Globus pallidus (tissue), 1 donor: ENCODE data around the gene DHRS3.
A peak's percentile ranks its signal among the peaks of the same experiment; 100 is the strongest.

Experiments
- DNase-seq: peaks from one replicate; pipeline ENCODE4 v3.0.0-alpha.2; 2015; ENCODE audit warnings: low spot score

Gene DHRS3

GRCh38 chr1:12596007-12596821 lies 21.8 kb downstream of the DHRS3 start:
- no peak for DNase-seq

GRCh38 chr1:12595757-12596006 lies 22.3 kb downstream of the DHRS3 start:
- peak; percentile 55 for DNase-seq

- DNase-seq, result peak; percentile 47
These were observed 22.8 kb downstream of the DHRS3 start for GRCh38 chr1:12594966-12595756.

GRCh38 chr1:12594490-12594889 lies 23.5 kb downstream of the DHRS3 start:
- no peak for DNase-seq

- DNase-seq, result peak; percentile 41
These were observed 24.4 kb downstream of the DHRS3 start for GRCh38 chr1:12593621-12594066.

GRCh38 chr1:12592496-12592895 lies 25.5 kb downstream of the DHRS3 start:
- DNase-seq, result no peak

- no peak for DNase-seq
These were observed 26.6 kb downstream of the DHRS3 start for GRCh38 chr1:12591267-12591938.

GRCh38 chr1:12588695-12589094 lies 29.3 kb downstream of the DHRS3 start:
- DNase-seq, result no peak

- DNase-seq, result no peak
These were observed 29.9 kb downstream of the DHRS3 start for GRCh38 chr1:12587981-12588640.

- no peak for DNase-seq
These were observed 31.8 kb downstream of the DHRS3 start for GRCh38 chr1:12585951-12586942.

GRCh38 chr1:12585536-12585935 lies 32.5 kb downstream of the DHRS3 start:
- DNase-seq, result no peak

- no peak for DNase-seq
These were observed 33.0 kb downstream of the DHRS3 start for GRCh38 chr1:12584900-12585525.

- DNase-seq, result no peak
These were observed 34.5 kb downstream of the DHRS3 start for GRCh38 chr1:12583484-12583883.

- no peak for DNase-seq
These were observed 35.4 kb downstream of the DHRS3 start for GRCh38 chr1:12582649-12583048.

GRCh38 chr1:12581179-12581578 lies 36.8 kb downstream of the DHRS3 start:
- no peak for DNase-seq

- DNase-seq, result no peak
These were observed 37.7 kb downstream of the DHRS3 start for GRCh38 chr1:12580054-12580887.

- DNase-seq, result no peak
These were observed 39.1 kb downstream of the DHRS3 start for GRCh38 chr1:12578860-12579422.

GRCh38 chr1:12577020-12577419 lies 41.0 kb downstream of the DHRS3 start:
- DNase-seq, result no peak

GRCh38 chr1:12574757-12575139 lies 43.3 kb downstream of the DHRS3 start:
- DNase-seq, result no peak
